ENCODE measurements around the gene ERBIN. TPM values are rescaled to one million over a fixed set of nuclear protein-coding genes. Genes with fewer than 3 reads are reported as not detected.
"Not testable (repeated sequence)": the region's sequence is repeated elsewhere in the genome, so short reads cannot be mapped to it uniquely, and the experiment has no call there.

Gene ERBIN
- total and polyA plus RNA-seq, 2 experiments from 2014 or later: 15.6 to 26.4 TPM

- Mint-ChIP-seq H3K4me3 (no peak overlapping the region), H3K36me3 (ENCODE audit: low read depth) (peaks cover 29% of the 10 kb centered on the region; the same call in 2 of the 3 replicates), H3K27me3 (ENCODE audit: insufficient read depth, low read depth, poor library complexity) (peaks cover 4% of the 10 kb centered on the region), H3K4me1 (peaks cover 29% of the 10 kb centered on the region), H3K9me3 (peaks cover 19% of the 10 kb centered on the region), H3K27ac (no peak overlapping the region)
- H3K4me1 ChIP-seq (ENCODE audit: insufficient read depth): peaks cover 32% of the 10 kb centered on the region
- no peak overlapping the region for H3K27ac ChIP-seq (ENCODE audit: low read depth)
- H3F3A ChIP-seq (replicated peaks; ENCODE audit: low read depth): no peaks in the 10 kb centered on the region
- TF ChIP-seq JUNB (IDR thresholded peaks at IDR 0.05; ENCODE audit: unreplicated experiment): no peak
- no peak for TF ChIP-seq CTCF (conservative IDR thresholded peaks at IDR 0.05; ENCODE audit: low read depth in 2 of 2)
- TF ChIP-seq EZH2phosphoT487 (IDR thresholded peaks at IDR 0.05; ENCODE audit: unreplicated experiment): no peak
- no peak for TF ChIP-seq CREB1 (CRISPR knock-in tag; IDR thresholded peaks at IDR 0.05; ENCODE audit: low read depth)
- no peak for TF ChIP-seq ZNF114 (CRISPR knock-in tag; IDR thresholded peaks at IDR 0.05)
- H4K20me1 ChIP-seq (replicated peaks; ENCODE audit: insufficient read depth): peaks cover 23% of the 10 kb centered on the region
- no peaks in the 10 kb centered on the region for H3K9me2 ChIP-seq (ENCODE audit: insufficient read depth)
- no peak overlapping the region for H3K4me2 ChIP-seq
- H2AFZ ChIP-seq: no peak overlapping the region
- no peaks in the 10 kb centered on the region for H3K27me3 ChIP-seq (ENCODE audit: insufficient read depth)
- no peak for DNase-seq (ENCODE audit: low spot score)
- H3K79me2 ChIP-seq (replicated peaks; ENCODE audit: insufficient read depth): peaks cover 92% of the 10 kb centered on the region
- H3K36me3 ChIP-seq (ENCODE audit: insufficient read depth): no peaks in the 10 kb centered on the region
- no peak overlapping the region for H3K4me3 ChIP-seq
- ATAC-seq: no peak
Measured at GRCh38 chr5:65954200-65954599, 27.8 kb downstream of the ERBIN start.

- H2AFZ ChIP-seq: no peak overlapping the region
- no peak for TF ChIP-seq POLR2AphosphoS5 (IDR thresholded peaks at IDR 0.05; ENCODE audit: low read depth)
- no peaks in the 10 kb centered on the region for H3F3A ChIP-seq (replicated peaks; ENCODE audit: low read depth)
- H3K4me1 Mint-ChIP-seq: peaks cover 27% of the 10 kb centered on the region
- H3K36me3 Mint-ChIP-seq (ENCODE audit: low read depth): peaks cover 30% of the 10 kb centered on the region; the same call in 2 of the 3 replicates
- H3K27me3 ChIP-seq (ENCODE audit: insufficient read depth): no peaks in the 10 kb centered on the region
- DNase-seq (ENCODE audit: low spot score) (no peak), ATAC-seq (no peak)
- H3K4me3 Mint-ChIP-seq: no peak overlapping the region
- peaks cover 19% of the 10 kb centered on the region for H3K9me3 Mint-ChIP-seq
- no peak overlapping the region for H3K4me3 ChIP-seq
- no peak overlapping the region for H3K4me2 ChIP-seq
- H3K4me1 ChIP-seq (ENCODE audit: insufficient read depth): peaks cover 25% of the 10 kb centered on the region
- H3K9me2 ChIP-seq (ENCODE audit: insufficient read depth): no peaks in the 10 kb centered on the region
- peaks cover 92% of the 10 kb centered on the region for H3K79me2 ChIP-seq (replicated peaks; ENCODE audit: insufficient read depth)
- H3K27ac Mint-ChIP-seq: no peak overlapping the region
- H3K27ac ChIP-seq (ENCODE audit: low read depth): no peak overlapping the region
- peaks cover 4% of the 10 kb centered on the region for H3K27me3 Mint-ChIP-seq (ENCODE audit: insufficient read depth, low read depth, poor library complexity)
- H3K36me3 ChIP-seq (ENCODE audit: insufficient read depth): no peaks in the 10 kb centered on the region
- H4K20me1 ChIP-seq (replicated peaks; ENCODE audit: insufficient read depth): peaks cover 29% of the 10 kb centered on the region
Measured at GRCh38 chr5:65955746-65956145, 29.4 kb downstream of the ERBIN start.

GRCh38 chr5:65957703-65958102, 31.3 kb downstream of the ERBIN start:
- peaks cover 19% of the 10 kb centered on the region for H4K20me1 ChIP-seq (replicated peaks; ENCODE audit: insufficient read depth)

More at GRCh38 chr5:65957703-65958102, 31.3 kb downstream of the ERBIN start:
- H3K9me2 ChIP-seq (ENCODE audit: insufficient read depth); H3K4me3 Mint-ChIP-seq; H3K36me3 ChIP-seq (ENCODE audit: insufficient read depth); H2AFZ ChIP-seq; H3K4me2 ChIP-seq; ATAC-seq; H3K4me3 ChIP-seq; H3K27me3 ChIP-seq (ENCODE audit: insufficient read depth); H3F3A ChIP-seq (replicated peaks; ENCODE audit: low read depth); H3K27ac Mint-ChIP-seq; H3K27me3 Mint-ChIP-seq (ENCODE audit: insufficient read depth, low read depth, poor library complexity); DNase-seq (ENCODE audit: low spot score); H3K27ac ChIP-seq (ENCODE audit: low read depth): not testable (repeated sequence)
- peaks cover 23% of the 10 kb centered on the region for H3K4me1 ChIP-seq (ENCODE audit: insufficient read depth)
- peaks cover 19% of the 10 kb centered on the region for H3K9me3 Mint-ChIP-seq
- H3K36me3 Mint-ChIP-seq (ENCODE audit: low read depth): peaks cover 30% of the 10 kb centered on the region; the same call in 2 of the 3 replicates
- H3K4me1 Mint-ChIP-seq: peaks cover 31% of the 10 kb centered on the region
- H3K79me2 ChIP-seq (replicated peaks; ENCODE audit: insufficient read depth): peaks cover 92% of the 10 kb centered on the region
